PC-9 (cell line): ENCODE measurements around the gene RNF182. TPM values are rescaled to one million over a fixed set of nuclear protein-coding genes. Genes with fewer than 3 reads are reported as not detected.
"Not testable (repeated sequence)": the region's sequence is repeated elsewhere in the genome, so short reads cannot be mapped to it uniquely, and the experiment has no call there.

Experiments used
- BruUV-seq: library from RNA; stranded (reverse); fragments of 400-500 nt; replicated peaks from 2 replicates; lab custom pipeline; 2021; lab: Mats Ljungman, UMichigan
- CTCF ChIA-PET: fragments of 300-600 bp; sonication (Branson Sonifier 250); formaldehyde crosslinking; loops from one replicate; lab custom pipeline; 2022; ENCODE audit warnings: antibody characterized with exemption; lab: Charles Lee
- POLR2A ChIA-PET: fragments of 300-600 bp; sonication (Branson Sonifier 250); formaldehyde crosslinking; loops from one replicate; lab custom pipeline; 2022; ENCODE audit warnings: antibody characterized with exemption; ENCODE audit not compliant: unreplicated experiment; lab: Charles Lee
- DNase-seq, 2 experiments: peaks; one replicate each; pipeline versions ENCODE4 v3.0.0 to v3.0.0-alpha.2; 2015 to 2022; ENCODE audit warnings: mixed read lengths in 1 of 2
- H2AFZ ChIP-seq: fragments of 200-600 bp; sonication (generic); 2 replicates; pipeline ENCODE4 v1.8.1; 2017; ENCODE audit warnings: antibody characterized with exemption
- H3F3A ChIP-seq: fragments of 200-600 bp; sonication (generic); 2 replicates; pipeline ENCODE4 v1.8.1; 2017; ENCODE audit warnings: antibody characterized with exemption, mild to moderate bottlenecking, low read depth; ENCODE audit not compliant: insufficient read depth
- H3K27ac ChIP-seq: fragments of 200-600 bp; sonication (generic); 2 replicates; pipeline ENCODE4 v1.6.1; 2016; ENCODE audit warnings: mixed run types
- H3K27me3 ChIP-seq: fragments of 200-600 bp; sonication (generic); 2 replicates; pipeline ENCODE4 v1.6.1; 2016; ENCODE audit warnings: low read depth, mixed run types; ENCODE audit not compliant: insufficient read depth
- H3K36me3 ChIP-seq: fragments of 200-600 bp; sonication (generic); 2 replicates; pipeline ENCODE4 v1.6.1; 2016; ENCODE audit warnings: low read depth, mixed run types
- H3K4me1 ChIP-seq: fragments of 200-600 bp; sonication (generic); replicated peaks from 2 replicates; pipeline ENCODE4 v1.6.1; 2016; ENCODE audit warnings: mixed run types; ENCODE audit not compliant: insufficient read depth
- H3K4me2 ChIP-seq: fragments of 200-600 bp; sonication (generic); 2 replicates; pipeline ENCODE4 v1.6.1; 2017; ENCODE audit warnings: mixed run types
- H3K4me3 ChIP-seq: fragments of 200-600 bp; sonication (generic); 2 replicates; pipeline ENCODE4 v1.6.1; 2016; ENCODE audit warnings: mixed run types
- H3K79me2 ChIP-seq: fragments of 200-600 bp; sonication (generic); 2 replicates; pipeline ENCODE4 v1.6.1; 2017; ENCODE audit warnings: low read depth, mixed run types
- H3K9me2 ChIP-seq: fragments of 200-600 bp; sonication (generic); 2 replicates; pipeline ENCODE4 v1.8.1; 2017; ENCODE audit warnings: mild to moderate bottlenecking; ENCODE audit not compliant: insufficient read depth
- H3K9me3 ChIP-seq: fragments of 200-600 bp; sonication (generic); 2 replicates; pipeline ENCODE4 v1.8.1; 2016; ENCODE audit warnings: low read depth; ENCODE audit not compliant: insufficient read depth
- H4K20me1 ChIP-seq: fragments of 200-600 bp; sonication (generic); 2 replicates; pipeline ENCODE4 v1.8.1; 2017; ENCODE audit not compliant: insufficient read depth
- EZH2 ChIP-seq: fragments of 200-600 bp; sonication (generic); IDR thresholded peaks from 2 replicates; pipeline ENCODE4 v1.8.0; 2017; ENCODE audit warnings: antibody characterized with exemption, low read depth
- intact Hi-C: fragments of 100-400 bp; cut with micrococcal nuclease; formaldehyde crosslinking; loops from one replicate; pipeline ENCODE4 v1.10.0; 2022; ENCODE audit not compliant: unreplicated experiment
- total RNA-seq: library from RNA; stranded (reverse); gene quantifications from 2 replicates; pipeline ENCODE4 v1.2.3, GENCODE V29; 2021
- TF ChIP-seq, protein P1 (sequence below): fragments of 200-600 bp; sonication (generic); conservative IDR thresholded peaks from 2 replicates; pipeline ENCODE4 v1.6.1; 2017; ENCODE audit warnings: mixed run types, antibody characterized with exemption, mild to moderate bottlenecking, moderate library complexity

Gene RNF182
- total RNA-seq, 1 experiment from 2014 or later = 0.13 TPM

GRCh38 chr6:14016935-14017625 lies 92.3 kb downstream of the RNF182 start:
- TF ChIP-seq EZH2 = no peak
- TF ChIP-seq, protein P1, sequence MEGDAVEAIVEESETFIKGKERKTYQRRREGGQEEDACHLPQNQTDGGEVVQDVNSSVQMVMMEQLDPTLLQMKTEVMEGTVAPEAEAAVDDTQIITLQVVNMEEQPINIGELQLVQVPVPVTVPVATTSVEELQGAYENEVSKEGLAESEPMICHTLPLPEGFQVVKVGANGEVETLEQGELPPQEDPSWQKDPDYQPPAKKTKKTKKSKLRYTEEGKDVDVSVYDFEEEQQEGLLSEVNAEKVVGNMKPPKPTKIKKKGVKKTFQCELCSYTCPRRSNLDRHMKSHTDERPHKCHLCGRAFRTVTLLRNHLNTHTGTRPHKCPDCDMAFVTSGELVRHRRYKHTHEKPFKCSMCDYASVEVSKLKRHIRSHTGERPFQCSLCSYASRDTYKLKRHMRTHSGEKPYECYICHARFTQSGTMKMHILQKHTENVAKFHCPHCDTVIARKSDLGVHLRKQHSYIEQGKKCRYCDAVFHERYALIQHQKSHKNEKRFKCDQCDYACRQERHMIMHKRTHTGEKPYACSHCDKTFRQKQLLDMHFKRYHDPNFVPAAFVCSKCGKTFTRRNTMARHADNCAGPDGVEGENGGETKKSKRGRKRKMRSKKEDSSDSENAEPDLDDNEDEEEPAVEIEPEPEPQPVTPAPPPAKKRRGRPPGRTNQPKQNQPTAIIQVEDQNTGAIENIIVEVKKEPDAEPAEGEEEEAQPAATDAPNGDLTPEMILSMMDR = no peak
- Histone ChIP-seq H3F3A (no peaks in the 10 kb centered on the region), H3K4me2 (no peak overlapping the region), H4K20me1 (no peaks in the 10 kb centered on the region), H3K79me2 (no peaks in the 10 kb centered on the region), H2AFZ (no peak overlapping the region), H3K9me2 (no peaks in the 10 kb centered on the region), H3K9me3 (no peaks in the 10 kb centered on the region; the same call in 1 of the 2 replicates), H3K4me1 (no peaks in the 10 kb centered on the region), H3K27me3 (no peaks in the 10 kb centered on the region), H3K4me3 (no peak overlapping the region), H3K36me3 (no peaks in the 10 kb centered on the region), H3K27ac (no peak overlapping the region)
- intact Hi-C loops = no loop called here
- POLR2A ChIA-PET = interaction anchor here (0.7 kb wide), 1 partner anchor 15 kb away, joined by 3 read pairs; no protein-coding TSS in a partner anchor
- CTCF ChIA-PET = no interaction called here
- no TSS peak for BruUV-seq
- DNase-seq = no peak

DNA sequence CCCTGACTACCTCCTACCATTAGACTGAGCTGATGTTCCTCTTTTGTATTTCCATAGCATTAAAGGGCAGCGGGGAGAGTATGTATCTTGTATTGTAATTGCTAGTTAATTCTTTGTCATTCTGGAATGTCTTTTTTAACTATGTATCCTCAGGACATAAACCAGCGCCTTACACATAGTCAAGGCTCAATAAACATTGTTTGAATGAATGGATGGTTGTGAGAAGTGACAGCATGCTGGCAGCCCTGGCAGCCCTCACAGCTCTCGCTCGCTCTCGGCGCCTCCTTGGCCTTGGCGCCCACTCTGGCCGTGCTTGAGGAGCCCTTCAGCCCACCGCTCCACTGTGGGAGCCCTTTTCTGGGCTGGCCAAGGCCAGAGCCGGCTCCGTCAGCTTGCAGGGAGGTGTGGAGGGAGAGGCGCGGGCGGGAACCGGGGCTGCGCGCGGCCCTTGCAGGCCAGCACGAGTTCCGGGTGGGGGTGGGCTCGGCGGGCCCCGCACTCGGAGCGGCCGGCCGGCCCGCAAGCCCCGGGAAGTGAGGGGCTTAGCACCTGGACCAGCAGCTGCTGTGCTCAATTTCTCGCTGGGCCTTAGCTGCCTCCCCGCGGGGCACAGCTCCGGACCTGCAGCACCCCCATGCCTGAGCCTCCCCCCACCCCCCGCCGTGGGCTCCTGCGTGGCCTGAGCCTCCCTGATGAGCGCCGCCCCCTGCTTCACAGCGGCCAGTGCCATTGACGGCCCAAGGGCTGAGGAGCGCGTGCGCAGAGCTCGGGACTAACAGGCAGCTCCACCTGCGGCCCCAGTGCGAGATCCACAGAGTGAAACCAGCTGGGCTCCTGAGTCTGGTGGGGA lies 93.1 kb downstream of the RNF182 start:
- H3K9me2 ChIP-seq = no peaks in the 10 kb centered on the region
- ChIA-PET CTCF (no interaction called here), POLR2A (interaction anchor here (0.6 to 0.7 kb wide), 2 partner anchors 14 to 414 kb away, joined by 3 to 13 read pairs; no protein-coding TSS in a partner anchor)
- H3K4me2 ChIP-seq = no peak overlapping the region
- H3K79me2 ChIP-seq = no peaks in the 10 kb centered on the region
- intact Hi-C loops = no loop called here
- H3K4me1 ChIP-seq = no peaks in the 10 kb centered on the region
- no peak overlapping the region for H3K27ac ChIP-seq
- BruUV-seq = no TSS peak
- H3K9me3 ChIP-seq = no peaks in the 10 kb centered on the region; the same call in 1 of the 2 replicates
- no peak overlapping the region for H2AFZ ChIP-seq
- no peak for DNase-seq
- H3K36me3 ChIP-seq = no peaks in the 10 kb centered on the region
- H3F3A ChIP-seq = no peaks in the 10 kb centered on the region
- no peaks in the 10 kb centered on the region for H3K27me3 ChIP-seq
- TF ChIP-seq EZH2 = no peak
- TF ChIP-seq, protein P1 = no peak
- H4K20me1 ChIP-seq = no peaks in the 10 kb centered on the region
- no peak overlapping the region for H3K4me3 ChIP-seq

DNA sequence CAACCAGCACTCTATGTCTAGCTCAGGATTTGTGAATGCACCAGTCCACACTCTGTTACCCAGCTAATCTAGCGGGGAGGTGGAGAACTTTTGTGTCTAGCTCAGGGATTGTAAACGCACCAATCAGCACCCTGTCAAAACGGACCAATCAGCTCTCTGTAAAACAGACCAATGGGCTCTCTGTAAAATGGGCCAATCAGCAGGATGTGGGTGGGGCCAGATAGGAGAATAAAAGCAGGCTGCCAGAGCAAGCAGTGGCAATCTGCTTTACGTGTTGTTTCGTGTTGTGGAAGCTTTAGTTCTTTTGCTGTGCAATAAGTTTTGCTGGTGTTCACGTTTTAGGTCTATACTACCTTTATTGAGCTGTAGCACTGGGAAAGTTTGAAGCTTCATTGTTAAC lies 93.8 kb downstream of the RNF182 start:
- H4K20me1 ChIP-seq, BruUV-seq, H3F3A ChIP-seq, H3K79me2 ChIP-seq, H3K9me3 ChIP-seq, H3K36me3 ChIP-seq, H3K4me1 ChIP-seq, H3K9me2 ChIP-seq, intact Hi-C loops, H3K27ac ChIP-seq, H3K4me3 ChIP-seq, DNase-seq, H3K4me2 ChIP-seq, H2AFZ ChIP-seq, CTCF ChIA-PET, H3K27me3 ChIP-seq: not testable (repeated sequence)
- POLR2A ChIA-PET = interaction anchor here (0.6 kb wide), 1 partner anchor 415 kb away, joined by 13 read pairs; no protein-coding TSS in a partner anchor
